H1 (cell line): ENCODE data around the gene RFFL. TPM values are rescaled to one million over a fixed set of nuclear protein-coding genes. Genes with fewer than 3 reads are reported as not detected.

Source experiments
- CEBPB ChIP-seq: IDR thresholded peaks from 2 replicates; pipeline ENCODE4 v1.6.1; 2012; ENCODE audit warnings: low read depth, low read length
- CHD2 ChIP-seq: IDR thresholded peaks from 2 replicates; pipeline ENCODE4 v1.6.1; 2012; ENCODE audit warnings: low read length, improper control_type of control experiment
- NANOG ChIP-seq: IDR thresholded peaks from 2 replicates; pipeline ENCODE4 v1.6.1; 2011; ENCODE audit warnings: low read length, low read depth, mild to moderate bottlenecking, inconsistent platforms; ENCODE audit not compliant: insufficient read depth, poor library complexity, severe bottlenecking
- PHF8 ChIP-seq: fragments of 200-600 bp; sonication (generic); conservative IDR thresholded peaks from 2 replicates; pipeline ENCODE4 v1.7.1; 2012; ENCODE audit warnings: low read depth, mild to moderate bottlenecking, inconsistent platforms, low read length, moderate library complexity
- POLR2A ChIP-seq, 2 experiments: IDR thresholded peaks; 1 replicate in 1 of 2; 2 replicates in 1 of 2; pipeline ENCODE4 v1.6.1; 2011; ENCODE audit warnings: low read depth in 2 of 2, low read length in 2 of 2, mild to moderate bottlenecking in 2 of 2; ENCODE audit errors: control extremely low read depth in 1 of 2
- RNF2 ChIP-seq: fragments of 200-900, 300-1000 bp; sonication (generic); IDR thresholded peaks from 2 replicates; pipeline ENCODE4 v1.7.1; 2016; ENCODE audit warnings: borderline replicate concordance, low read depth, mild to moderate bottlenecking, antibody characterized with exemption, low read length; ENCODE audit not compliant: poor library complexity, severe bottlenecking; ENCODE audit errors: missing control alignments
- SP1 ChIP-seq: IDR thresholded peaks from 2 replicates; pipeline ENCODE4 v1.6.1; 2011; ENCODE audit warnings: low read depth, low read length
- SUZ12 ChIP-seq: fragments of 200-600 bp; sonication (generic); IDR thresholded peaks from 2 replicates; pipeline ENCODE4 v1.6.1; 2012; ENCODE audit warnings: mild to moderate bottlenecking, inconsistent platforms, low read length, moderate library complexity, mixed read lengths
- TAF7 ChIP-seq: optimal IDR thresholded peaks from 2 replicates; pipeline ENCODE3; 2011; ENCODE audit warnings: low read depth, mild to moderate bottlenecking, inconsistent platforms, low read length, moderate library complexity, borderline replicate concordance
- TCF12 ChIP-seq: IDR thresholded peaks from 2 replicates; pipeline ENCODE4 v1.6.1; 2011; ENCODE audit warnings: low read depth, mild to moderate bottlenecking, low read length
- polyA plus RNA-seq, 7 experiments: library from polyadenylated mRNA; depleted of rRNA in 3 of 7; stranded (reverse) in 5 of 7; unstranded in 2 of 7; fragments of >200 nt in 5 of 7; fragments of 200-250 nt in 2 of 7; gene quantifications; 1 replicate in 5 of 7; 2 replicates in 1 of 7; 4 replicates in 1 of 7; pipeline versions ENCODE4 v1.2.1 to v1.2.3, GENCODE V29; 2011 to 2013; ENCODE audit warnings: missing spikeins in 2 of 7, mixed read lengths in 2 of 7
- total RNA-seq: library from RNA; stranded (reverse); fragmentation: NEBNext Ultra II Directional; extraction: Animal tissue kit (Norgen Biotek cat#: 25700); gene quantifications from 2 replicates; pipeline ENCODE4 v1.2.1, GENCODE V29; 2021
- TF ChIP-seq, protein P1 (sequence below): fragments of 300-600 bp; sonication (generic); IDR thresholded peaks from 2 replicates; pipeline ENCODE4 v1.7.1; 2012; ENCODE audit warnings: low read length, moderate library complexity, mild to moderate bottlenecking, inconsistent platforms; ENCODE audit not compliant: insufficient replicate concordance
- TF ChIP-seq, protein P2 (sequence below): IDR thresholded peaks from 2 replicates; pipeline ENCODE4 v1.6.1; 2012; ENCODE audit warnings: inconsistent platforms

RFFL gene
- total and polyA plus RNA-seq, 2 of the 8 experiments (the other 6 are each of a cell fraction or from before 2014, with no cell fraction given), result 14.0 to 24.5 TPM

DNA sequence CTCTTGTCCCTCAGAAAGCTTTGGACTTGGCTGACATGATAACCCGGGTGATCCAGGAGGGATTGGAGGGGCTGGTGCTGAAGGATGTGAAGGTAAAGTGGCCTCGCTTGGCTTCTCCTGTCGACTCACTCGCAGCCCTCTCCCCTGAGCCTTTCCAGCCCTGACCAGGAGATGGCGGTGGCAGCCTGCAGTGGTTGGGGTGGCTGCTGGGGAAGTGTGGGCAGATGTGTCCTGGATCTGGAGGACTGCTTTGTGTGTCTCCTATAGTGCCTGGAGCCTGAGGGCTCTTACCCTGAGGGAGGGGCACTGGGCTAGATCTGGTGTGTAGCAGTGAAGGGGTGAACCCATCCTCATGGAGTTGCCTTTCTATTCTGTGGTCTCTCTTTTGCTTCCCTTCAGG lies 65.3 kb downstream of the RFFL start (continued):
- TF ChIP-seq, protein P1, sequence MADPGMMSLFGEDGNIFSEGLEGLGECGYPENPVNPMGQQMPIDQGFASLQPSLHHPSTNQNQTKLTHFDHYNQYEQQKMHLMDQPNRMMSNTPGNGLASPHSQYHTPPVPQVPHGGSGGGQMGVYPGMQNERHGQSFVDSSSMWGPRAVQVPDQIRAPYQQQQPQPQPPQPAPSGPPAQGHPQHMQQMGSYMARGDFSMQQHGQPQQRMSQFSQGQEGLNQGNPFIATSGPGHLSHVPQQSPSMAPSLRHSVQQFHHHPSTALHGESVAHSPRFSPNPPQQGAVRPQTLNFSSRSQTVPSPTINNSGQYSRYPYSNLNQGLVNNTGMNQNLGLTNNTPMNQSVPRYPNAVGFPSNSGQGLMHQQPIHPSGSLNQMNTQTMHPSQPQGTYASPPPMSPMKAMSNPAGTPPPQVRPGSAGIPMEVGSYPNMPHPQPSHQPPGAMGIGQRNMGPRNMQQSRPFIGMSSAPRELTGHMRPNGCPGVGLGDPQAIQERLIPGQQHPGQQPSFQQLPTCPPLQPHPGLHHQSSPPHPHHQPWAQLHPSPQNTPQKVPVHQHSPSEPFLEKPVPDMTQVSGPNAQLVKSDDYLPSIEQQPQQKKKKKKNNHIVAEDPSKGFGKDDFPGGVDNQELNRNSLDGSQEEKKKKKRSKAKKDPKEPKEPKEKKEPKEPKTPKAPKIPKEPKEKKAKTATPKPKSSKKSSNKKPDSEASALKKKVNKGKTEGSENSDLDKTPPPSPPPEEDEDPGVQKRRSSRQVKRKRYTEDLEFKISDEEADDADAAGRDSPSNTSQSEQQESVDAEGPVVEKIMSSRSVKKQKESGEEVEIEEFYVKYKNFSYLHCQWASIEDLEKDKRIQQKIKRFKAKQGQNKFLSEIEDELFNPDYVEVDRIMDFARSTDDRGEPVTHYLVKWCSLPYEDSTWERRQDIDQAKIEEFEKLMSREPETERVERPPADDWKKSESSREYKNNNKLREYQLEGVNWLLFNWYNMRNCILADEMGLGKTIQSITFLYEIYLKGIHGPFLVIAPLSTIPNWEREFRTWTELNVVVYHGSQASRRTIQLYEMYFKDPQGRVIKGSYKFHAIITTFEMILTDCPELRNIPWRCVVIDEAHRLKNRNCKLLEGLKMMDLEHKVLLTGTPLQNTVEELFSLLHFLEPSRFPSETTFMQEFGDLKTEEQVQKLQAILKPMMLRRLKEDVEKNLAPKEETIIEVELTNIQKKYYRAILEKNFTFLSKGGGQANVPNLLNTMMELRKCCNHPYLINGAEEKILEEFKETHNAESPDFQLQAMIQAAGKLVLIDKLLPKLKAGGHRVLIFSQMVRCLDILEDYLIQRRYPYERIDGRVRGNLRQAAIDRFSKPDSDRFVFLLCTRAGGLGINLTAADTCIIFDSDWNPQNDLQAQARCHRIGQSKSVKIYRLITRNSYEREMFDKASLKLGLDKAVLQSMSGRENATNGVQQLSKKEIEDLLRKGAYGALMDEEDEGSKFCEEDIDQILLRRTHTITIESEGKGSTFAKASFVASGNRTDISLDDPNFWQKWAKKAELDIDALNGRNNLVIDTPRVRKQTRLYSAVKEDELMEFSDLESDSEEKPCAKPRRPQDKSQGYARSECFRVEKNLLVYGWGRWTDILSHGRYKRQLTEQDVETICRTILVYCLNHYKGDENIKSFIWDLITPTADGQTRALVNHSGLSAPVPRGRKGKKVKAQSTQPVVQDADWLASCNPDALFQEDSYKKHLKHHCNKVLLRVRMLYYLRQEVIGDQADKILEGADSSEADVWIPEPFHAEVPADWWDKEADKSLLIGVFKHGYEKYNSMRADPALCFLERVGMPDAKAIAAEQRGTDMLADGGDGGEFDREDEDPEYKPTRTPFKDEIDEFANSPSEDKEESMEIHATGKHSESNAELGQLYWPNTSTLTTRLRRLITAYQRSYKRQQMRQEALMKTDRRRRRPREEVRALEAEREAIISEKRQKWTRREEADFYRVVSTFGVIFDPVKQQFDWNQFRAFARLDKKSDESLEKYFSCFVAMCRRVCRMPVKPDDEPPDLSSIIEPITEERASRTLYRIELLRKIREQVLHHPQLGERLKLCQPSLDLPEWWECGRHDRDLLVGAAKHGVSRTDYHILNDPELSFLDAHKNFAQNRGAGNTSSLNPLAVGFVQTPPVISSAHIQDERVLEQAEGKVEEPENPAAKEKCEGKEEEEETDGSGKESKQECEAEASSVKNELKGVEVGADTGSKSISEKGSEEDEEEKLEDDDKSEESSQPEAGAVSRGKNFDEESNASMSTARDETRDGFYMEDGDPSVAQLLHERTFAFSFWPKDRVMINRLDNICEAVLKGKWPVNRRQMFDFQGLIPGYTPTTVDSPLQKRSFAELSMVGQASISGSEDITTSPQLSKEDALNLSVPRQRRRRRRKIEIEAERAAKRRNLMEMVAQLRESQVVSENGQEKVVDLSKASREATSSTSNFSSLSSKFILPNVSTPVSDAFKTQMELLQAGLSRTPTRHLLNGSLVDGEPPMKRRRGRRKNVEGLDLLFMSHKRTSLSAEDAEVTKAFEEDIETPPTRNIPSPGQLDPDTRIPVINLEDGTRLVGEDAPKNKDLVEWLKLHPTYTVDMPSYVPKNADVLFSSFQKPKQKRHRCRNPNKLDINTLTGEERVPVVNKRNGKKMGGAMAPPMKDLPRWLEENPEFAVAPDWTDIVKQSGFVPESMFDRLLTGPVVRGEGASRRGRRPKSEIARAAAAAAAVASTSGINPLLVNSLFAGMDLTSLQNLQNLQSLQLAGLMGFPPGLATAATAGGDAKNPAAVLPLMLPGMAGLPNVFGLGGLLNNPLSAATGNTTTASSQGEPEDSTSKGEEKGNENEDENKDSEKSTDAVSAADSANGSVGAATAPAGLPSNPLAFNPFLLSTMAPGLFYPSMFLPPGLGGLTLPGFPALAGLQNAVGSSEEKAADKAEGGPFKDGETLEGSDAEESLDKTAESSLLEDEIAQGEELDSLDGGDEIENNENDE, result no peak
- no peak for TF ChIP-seq CEBPB
- TF ChIP-seq, protein P2, sequence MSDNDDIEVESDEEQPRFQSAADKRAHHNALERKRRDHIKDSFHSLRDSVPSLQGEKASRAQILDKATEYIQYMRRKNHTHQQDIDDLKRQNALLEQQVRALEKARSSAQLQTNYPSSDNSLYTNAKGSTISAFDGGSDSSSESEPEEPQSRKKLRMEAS, result 0 out of 2 replicates have a peak, but pooled peaks have one; percentile 12
- no peak for TF ChIP-seq TAF7
- no peak for TF ChIP-seq RNF2
- TF ChIP-seq TCF12, result no peak
- no peak for TF ChIP-seq NANOG
- TF ChIP-seq SUZ12, result no peak
- TF ChIP-seq CHD2, result no peak
- TF ChIP-seq SP1, result no peak
- TF ChIP-seq PHF8, result no peak
- TF ChIP-seq POLR2A (IDR thresholded peaks at IDR 0.05; ENCODE audit: control extremely low read depth in 1 of 2, low read depth in 2 of 2, low read length in 2 of 2), result no peak
